ENCODE measurements around the gene GNG2.

Gene GNG2

GRCh38 chr14:51999084-51999483, 138.7 kb downstream of the GNG2 start:
- no peak for DNase-seq

- DNase-seq: no peak
Measured at GRCh38 chr14:52000019-52000582, 139.7 kb downstream of the GNG2 start.

GRCh38 chr14:52000696-52001095, 140.3 kb downstream of the GNG2 start:
- no peak for DNase-seq

GRCh38 chr14:52002542-52002941, 142.1 kb downstream of the GNG2 start:
- DNase-seq: no peak

GRCh38 chr14:52003324-52003723, 142.9 kb downstream of the GNG2 start:
- DNase-seq: no peak

GRCh38 chr14:52005625-52006024, 145.2 kb downstream of the GNG2 start:
- no peak for DNase-seq

GRCh38 chr14:52006361-52006760, 145.9 kb downstream of the GNG2 start:
- no peak for DNase-seq

- no peak for DNase-seq
Measured at GRCh38 chr14:52007211-52007610, 146.8 kb downstream of the GNG2 start.

- no peak for DNase-seq
Measured at GRCh38 chr14:52007637-52008036, 147.2 kb downstream of the GNG2 start.

GRCh38 chr14:52008136-52008535, 147.7 kb downstream of the GNG2 start:
- no peak for DNase-seq

GRCh38 chr14:52010173-52010693, 149.8 kb downstream of the GNG2 start:
- no peak for DNase-seq

- no peak for DNase-seq
Measured at GRCh38 chr14:52011523-52011922, 151.1 kb downstream of the GNG2 start.

- no peak for DNase-seq
Measured at GRCh38 chr14:52012635-52013034, 152.2 kb downstream of the GNG2 start.

- no peak for DNase-seq
Measured at GRCh38 chr14:52013984-52014600, 153.7 kb downstream of the GNG2 start.

GRCh38 chr14:52014601-52015267, 154.3 kb downstream of the GNG2 start:
- no peak for DNase-seq

- peak; percentile 4 for DNase-seq
Measured at GRCh38 chr14:52015411-52016030, 155.1 kb downstream of the GNG2 start.

GRCh38 chr14:52018252-52018651, 157.8 kb downstream of the GNG2 start:
- no peak for DNase-seq

GRCh38 chr14:52018970-52019369, 158.6 kb downstream of the GNG2 start:
- DNase-seq: no peak

Measured in NCI-H1436 (cell line).